Posterior cingulate gyrus (tissue), 11 donors: ENCODE data around the gene AP1B1.

Experiments
- DNase-seq, 10 donors: peaks; one replicate each; pipeline versions ENCODE4 v3.0.0 to v3.0.0-alpha.2; 2020 to 2021; ENCODE audit warnings: mixed read lengths in 3 of 10
- intact Hi-C: fragments of 100-400 bp; cut with DNase I; formaldehyde crosslinking; loops from one replicate; pipeline ENCODE4 v1.15.1; 2023

The AP1B1 gene

DNA sequence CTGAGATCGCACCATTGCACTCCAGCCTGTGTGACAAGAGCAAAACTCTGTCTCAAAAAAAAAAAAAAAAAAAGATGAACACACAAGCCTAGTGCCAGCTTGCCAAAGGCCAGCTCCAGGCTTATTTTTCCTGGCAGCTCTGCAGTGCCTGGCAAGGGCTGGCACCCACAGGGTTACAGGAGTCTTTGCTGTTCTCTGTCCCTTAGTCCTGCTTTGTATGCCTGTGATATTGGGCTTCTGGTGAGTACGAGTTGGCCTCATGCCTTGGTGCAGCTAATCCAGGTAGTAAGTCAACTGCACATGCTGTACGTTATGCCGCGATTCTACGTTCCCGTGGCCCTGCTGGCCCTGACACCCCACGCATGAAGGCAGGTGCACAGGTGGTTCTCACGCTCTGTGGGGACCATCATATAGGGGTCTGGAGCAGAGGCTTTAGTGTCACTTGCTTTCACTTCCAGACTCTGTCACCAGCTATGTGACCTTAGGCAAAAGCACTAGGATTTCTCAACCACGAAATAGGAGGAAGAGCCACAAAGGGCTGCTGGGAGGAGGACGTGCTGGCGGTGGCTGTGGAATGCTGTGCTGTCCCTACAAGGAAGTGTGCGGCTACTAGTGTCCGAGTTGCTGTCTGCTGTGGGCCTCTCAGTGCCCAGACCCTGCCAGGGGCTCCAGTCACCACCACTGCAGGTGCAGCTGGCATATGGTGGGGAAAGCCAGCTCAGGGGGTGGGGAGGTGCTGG, 51.4 kb downstream of the AP1B1 start:
- intact Hi-C loops: no loop called here
- no peak for DNase-seq

- DNase-seq: no peak
- intact Hi-C loops: no loop called here
Observed at GRCh38 chr22:29335656-29336055, 52.7 kb downstream of the AP1B1 start.

DNA sequence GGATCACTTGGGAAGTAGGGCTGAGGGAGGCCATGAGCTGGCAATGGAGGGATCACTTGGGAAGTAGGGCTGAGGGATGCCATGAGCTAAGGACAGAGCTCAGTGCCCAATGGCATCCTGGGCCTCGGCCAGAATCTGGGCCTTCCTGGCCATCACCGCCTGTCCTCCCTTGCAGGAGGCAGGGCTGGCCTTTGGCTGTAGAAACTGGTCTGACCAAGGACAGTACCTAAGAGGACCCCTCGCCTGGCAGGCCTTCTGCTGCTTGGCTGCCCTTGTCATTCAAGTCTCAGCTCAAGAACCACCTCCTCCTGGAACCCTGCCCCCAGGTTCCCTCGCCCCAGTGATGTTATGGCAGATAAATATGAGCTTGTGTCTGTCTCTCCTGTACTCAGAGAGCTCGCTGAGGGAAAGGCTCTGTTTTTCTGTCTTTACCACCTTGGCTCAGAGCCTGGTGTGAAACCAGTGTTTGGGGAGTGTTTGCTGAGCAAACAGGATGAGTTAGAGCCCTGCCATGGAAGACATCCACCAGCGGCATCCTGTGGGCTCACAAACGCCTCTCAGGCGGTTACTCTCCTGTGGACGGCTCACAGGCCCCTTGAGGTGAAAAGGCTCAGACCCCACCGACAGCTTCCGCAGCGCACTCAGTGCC, 53.5 kb downstream of the AP1B1 start:
- no peak for DNase-seq
- intact Hi-C loops: no loop called here

DNA sequence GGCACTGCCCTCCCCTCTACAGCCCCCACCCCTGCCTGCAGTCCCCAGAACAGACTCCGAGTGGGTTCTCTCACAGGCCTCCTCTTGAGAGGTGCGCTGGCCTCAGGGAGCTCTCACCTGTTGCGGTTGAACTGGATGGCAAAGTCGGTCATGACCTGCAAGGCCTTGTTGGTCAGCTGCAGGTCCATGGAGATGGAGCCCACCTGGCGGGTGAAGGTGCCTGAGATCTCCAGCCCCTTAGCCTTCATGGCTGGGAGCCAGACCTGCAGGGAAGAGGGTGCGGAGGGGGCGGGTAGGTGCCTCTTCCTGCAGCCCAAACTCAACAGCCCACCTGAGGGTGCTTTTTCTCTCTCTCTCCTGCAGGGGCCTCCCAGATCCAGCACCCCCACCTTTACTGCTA, 54.2 kb downstream of the AP1B1 start:
- intact Hi-C loops: no loop called here
- no peak for DNase-seq

DNA sequence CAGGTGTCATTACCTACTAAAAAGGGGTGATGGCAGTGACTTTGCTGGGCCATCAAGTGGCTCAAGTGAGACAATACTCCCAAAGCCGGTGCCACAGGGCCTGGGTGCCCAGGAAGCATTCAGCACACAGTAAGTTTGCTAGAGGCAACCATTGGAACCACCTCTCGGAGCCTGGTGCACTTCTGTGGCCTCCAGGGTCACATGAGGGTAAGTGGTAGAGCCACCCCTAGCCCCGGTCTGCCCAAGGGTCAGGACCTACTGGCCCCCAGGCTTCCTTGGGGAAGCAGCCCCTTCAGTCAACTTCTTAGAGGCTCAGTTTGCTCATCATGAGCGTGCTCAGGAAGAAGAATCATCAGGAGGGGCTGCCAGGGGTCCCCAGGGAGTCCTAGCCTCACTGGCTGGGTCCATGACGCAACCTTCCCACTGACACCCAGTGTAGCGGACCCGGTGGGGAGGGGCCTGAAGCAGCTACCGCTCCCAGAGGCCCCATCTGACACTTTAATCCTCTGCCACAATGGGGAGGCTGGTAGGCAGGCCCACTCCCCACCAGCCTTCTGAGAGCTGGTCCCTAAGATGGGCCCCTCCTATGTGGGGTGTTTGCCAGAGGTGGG, 55.4 kb downstream of the AP1B1 start:
- intact Hi-C loops: no loop called here
- no peak for DNase-seq

DNA sequence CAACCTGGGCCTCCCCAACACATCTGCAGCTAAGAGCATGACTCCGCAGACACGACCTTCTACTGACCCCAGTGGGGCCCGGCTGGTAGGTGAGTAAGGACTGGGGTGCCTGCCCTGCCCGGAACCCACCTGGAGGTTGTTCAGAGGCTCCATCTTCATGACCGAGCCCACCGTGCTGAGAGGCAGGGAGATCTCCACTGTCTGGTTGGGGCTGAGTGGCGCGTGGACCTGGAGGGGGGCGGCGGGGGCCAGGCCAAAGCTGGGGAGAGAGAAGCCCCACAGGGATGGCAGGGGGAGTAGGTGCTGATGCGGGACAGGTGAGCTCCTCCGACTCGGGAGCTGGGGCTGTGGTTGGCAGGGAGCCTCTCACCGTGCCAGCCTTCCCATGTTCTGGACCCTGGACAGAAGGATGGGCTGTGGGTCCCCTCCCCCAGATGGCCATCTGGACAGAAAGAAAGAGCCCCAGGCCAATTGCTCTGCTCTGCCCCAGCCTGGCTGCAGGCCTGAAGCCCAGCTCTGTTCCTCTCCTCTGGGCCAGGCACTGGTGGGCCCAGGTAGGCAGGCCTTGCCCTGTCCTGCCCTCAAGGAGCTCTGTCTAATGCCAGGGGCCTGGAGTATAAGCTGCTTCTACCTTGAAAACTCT, 56.6 kb downstream of the AP1B1 start:
- intact Hi-C loops: no loop called here
- DNase-seq: no peak

- intact Hi-C loops: no loop called here
Observed at GRCh38 chr22:29331213-29331612, 57.2 kb downstream of the AP1B1 start.

GRCh38 chr22:29330753-29331152, 57.6 kb downstream of the AP1B1 start:
- peak in 1 of 10 donors; percentile 76 for DNase-seq
- intact Hi-C loops: no loop called here

More at GRCh38 chr22:29331213-29331612, 57.2 kb downstream of the AP1B1 start:
- DNase-seq: no peak

DNA sequence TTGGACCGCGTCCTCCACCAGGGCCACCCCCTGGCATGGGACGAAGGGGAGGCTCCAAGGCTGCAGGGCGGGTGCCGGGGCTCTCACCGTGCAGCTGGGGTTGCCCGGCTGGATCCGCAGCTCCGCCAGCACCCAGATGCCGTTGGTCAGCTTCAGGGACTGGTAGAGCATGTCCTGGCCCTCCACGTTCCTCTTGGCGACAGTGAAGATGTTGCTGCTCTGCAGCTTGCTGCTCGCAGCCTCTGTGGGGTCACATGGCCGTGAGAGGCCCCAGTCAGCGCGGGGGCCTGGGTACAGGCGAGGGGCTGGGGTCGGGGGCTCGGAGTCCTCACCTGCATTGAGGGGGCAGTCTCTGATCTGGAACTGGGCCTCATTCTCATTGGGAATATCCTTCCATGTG, 58.1 kb downstream of the AP1B1 start:
- intact Hi-C loops: no loop called here
- no peak for DNase-seq

GRCh38 chr22:29329581-29329980, 58.8 kb downstream of the AP1B1 start:
- DNase-seq: no peak

DNA sequence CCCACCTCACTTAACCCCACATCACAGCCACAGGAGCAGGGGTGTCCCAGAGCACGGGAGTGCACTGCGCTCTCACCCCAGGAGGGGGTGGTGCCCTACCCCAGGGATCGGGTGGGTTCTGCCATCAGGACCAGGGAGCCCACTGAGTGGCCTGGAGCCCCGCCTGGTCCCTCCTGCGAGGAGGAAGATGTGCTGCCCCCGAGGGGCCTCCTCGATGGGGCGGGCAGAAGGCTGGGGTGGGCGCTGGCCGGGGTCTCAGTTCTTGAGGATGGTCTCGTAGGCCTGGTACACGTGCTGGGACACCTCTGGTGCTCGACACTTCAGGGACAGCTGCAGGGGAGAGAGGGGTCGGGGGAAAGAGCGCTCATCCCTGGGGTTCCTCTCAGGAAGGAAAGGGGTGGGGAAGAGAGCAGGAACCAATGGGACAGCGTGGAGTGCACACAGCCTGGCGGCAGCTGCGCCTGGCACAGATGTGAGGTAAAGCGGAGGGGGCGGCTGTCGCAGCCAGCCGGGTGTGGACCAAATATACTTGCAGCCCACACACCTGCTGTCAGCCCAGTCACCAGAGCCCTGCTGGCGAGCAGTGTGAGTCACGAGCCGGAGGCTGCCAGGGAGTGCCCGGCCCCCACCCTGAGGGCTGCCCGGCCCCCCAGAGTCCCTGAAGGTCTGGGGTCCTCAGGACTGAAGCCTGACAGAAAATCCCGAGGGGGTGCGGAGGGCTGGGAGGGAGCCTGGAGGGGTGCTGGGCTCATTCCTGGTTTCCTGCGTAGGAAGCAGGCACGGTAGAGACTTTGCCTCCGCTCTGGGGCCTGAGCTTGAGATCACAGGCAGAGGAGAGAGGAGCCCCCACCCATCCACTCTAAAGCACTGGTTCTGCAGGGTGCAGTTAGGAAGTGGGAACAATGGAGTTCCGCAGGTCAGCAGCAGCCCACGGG, 59.5 kb downstream of the AP1B1 start:
- intact Hi-C loops: no loop called here
- peak in 8 of 10 donors; percentile 67 to 96 (median 78) for DNase-seq

More at GRCh38 chr22:29329581-29329980, 58.8 kb downstream of the AP1B1 start:
- intact Hi-C loops: no loop called here

- intact Hi-C loops: no loop called here
- peak in 1 of 10 donors; percentile 82 for DNase-seq
Observed at GRCh38 chr22:29328055-29328454, 60.3 kb downstream of the AP1B1 start.

GRCh38 chr22:29327089-29327764, 61.1 kb downstream of the AP1B1 start:
- intact Hi-C loops: no loop called here
- peak in 1 of 10 donors; percentile 72 for DNase-seq

GRCh38 chr22:29326481-29326880, 61.9 kb downstream of the AP1B1 start:
- intact Hi-C loops: no loop called here
- DNase-seq: peak in 1 of 10 donors; percentile 71

- intact Hi-C loops: no loop called here
- DNase-seq: peak in 1 of 10 donors; percentile 65
Observed at GRCh38 chr22:29325785-29326315, 62.5 kb downstream of the AP1B1 start.

- peak in 1 of 10 donors; percentile 84 for DNase-seq
- intact Hi-C loops: no loop called here
Observed at GRCh38 chr22:29325356-29325755, 63.0 kb downstream of the AP1B1 start.

GRCh38 chr22:29323641-29324040, 64.7 kb downstream of the AP1B1 start:
- DNase-seq: no peak
- intact Hi-C loops: no loop called here

GRCh38 chr22:29320546-29320945, 67.8 kb downstream of the AP1B1 start:
- DNase-seq: no peak
- intact Hi-C loops: no loop called here

DNA sequence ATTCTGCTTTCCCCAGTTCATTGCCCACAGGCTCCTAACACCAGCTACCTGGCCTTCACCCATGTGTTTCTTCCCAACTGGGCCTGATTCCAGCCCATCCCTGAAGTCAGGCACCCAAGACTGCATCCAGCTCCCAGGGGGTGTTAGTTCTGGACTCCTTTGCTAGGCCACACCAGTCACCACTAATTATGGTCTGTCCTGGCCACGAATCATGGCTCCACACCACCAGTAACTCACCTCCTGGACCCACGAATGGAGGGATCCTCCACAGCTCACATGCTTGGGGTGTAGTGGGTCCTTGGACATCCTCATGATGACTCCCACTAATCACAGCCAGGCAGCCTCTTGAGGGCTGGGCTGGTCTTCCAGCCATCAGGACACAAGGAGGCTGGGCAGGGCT, 69.3 kb downstream of the AP1B1 start:
- no peak for DNase-seq
- intact Hi-C loops: no loop called here
